Panc1 (cell line): Measurements from ENCODE around the gene ADGRB3. TPM values are rescaled to one million over a fixed set of nuclear protein-coding genes. Genes with fewer than 3 reads are reported as not detected.

ENCODE experiments used
- ATAC-seq: fragments of 200-7000 bp; cut with Tn5 transposase; 2 replicates; pipeline ENCODE4 v1.9.1; 2020; ENCODE audit warnings: mild to moderate bottlenecking, moderate library complexity
- BruUV-seq: library from RNA; stranded (reverse); fragments of 400-500 nt; replicated peaks from 2 replicates; lab custom pipeline; 2021; lab: Mats Ljungman, UMichigan
- CTCF ChIA-PET: fragments of 300-600 bp; sonication (Branson Sonifier 250); formaldehyde crosslinking; loops from one replicate; lab custom pipeline; 2022; ENCODE audit warnings: antibody characterized with exemption; lab: Charles Lee
- POLR2A ChIA-PET: fragments of 300-600 bp; sonication (Branson Sonifier 250); formaldehyde crosslinking; loops from one replicate; lab custom pipeline; 2022; ENCODE audit warnings: antibody characterized with exemption; lab: Charles Lee
- DNase-seq: peaks from one replicate; pipeline ENCODE4 v3.0.0-alpha.2; 2010; ENCODE audit warnings: low read depth, low spot score
- H3K27ac ChIP-seq: 2 replicates; pipeline ENCODE4 v1.5.1; 2011; ENCODE audit warnings: mild to moderate bottlenecking, low read length, inconsistent platforms
- H3K27me3 ChIP-seq: fragments of 200-500 bp; sonication (Bioruptor generic); 2 replicates; pipeline ENCODE4 v1.6.0; 2014; ENCODE audit warnings: low read length, inconsistent platforms; ENCODE audit not compliant: control insufficient read depth, insufficient read depth
- H3K36me3 ChIP-seq: fragments of 200-500 bp; sonication (Bioruptor generic); 2 replicates; pipeline ENCODE4 v1.5.1; 2014; ENCODE audit warnings: inconsistent platforms, mild to moderate bottlenecking, low read length, moderate library complexity; ENCODE audit not compliant: control insufficient read depth, insufficient read depth
- H3K4me1 ChIP-seq: 2 replicates; pipeline ENCODE4 v1.5.1; 2011; ENCODE audit warnings: inconsistent platforms, mild to moderate bottlenecking, low read length, moderate library complexity; ENCODE audit not compliant: control insufficient read depth, insufficient read depth
- H3K4me3 ChIP-seq, 2 experiments: 2 replicates each; pipeline ENCODE4 v1.5.1; 2011 to 2012; ENCODE audit warnings: low read depth in 2 of 2, low read length in 2 of 2, mild to moderate bottlenecking in 2 of 2, inconsistent platforms in 1 of 2, moderate library complexity in 1 of 2
- H3K9me3 ChIP-seq: fragments of 200-500 bp; sonication (Bioruptor generic); 2 replicates; pipeline ENCODE4 v1.5.1; 2014; ENCODE audit warnings: low read depth, mild to moderate bottlenecking, inconsistent platforms, low read length, moderate library complexity; ENCODE audit not compliant: control insufficient read depth, insufficient read depth
- CTCF ChIP-seq: fragments of 450-650 bp; IDR thresholded peaks from 2 replicates; pipeline ENCODE4 v1.5.1; 2017; ENCODE audit warnings: mild to moderate bottlenecking
- POLR2AphosphoS5 ChIP-seq: IDR thresholded peaks from 2 replicates; pipeline ENCODE4 v1.6.1; 2012; ENCODE audit warnings: mild to moderate bottlenecking, low read depth, low read length, moderate library complexity
- REST ChIP-seq, 2 experiments: IDR thresholded peaks; 2 replicates each; pipeline ENCODE4 v1.6.1; 2011 to 2012; ENCODE audit warnings: low read depth in 2 of 2, control low read depth in 1 of 2, low read length in 1 of 2, mild to moderate bottlenecking in 1 of 2, moderate library complexity in 1 of 2; ENCODE audit not compliant: insufficient read depth in 1 of 2
- SIN3A ChIP-seq: IDR thresholded peaks from 2 replicates; pipeline ENCODE4 v1.6.1; 2012; ENCODE audit warnings: low read depth, mild to moderate bottlenecking, low read length, moderate library complexity, borderline replicate concordance; ENCODE audit not compliant: insufficient read depth
- TCF7L2 ChIP-seq: IDR thresholded peaks from 2 replicates; pipeline ENCODE4 v1.6.1; 2011; ENCODE audit warnings: mild to moderate bottlenecking, low read depth, low read length, inconsistent platforms
- in situ Hi-C: cut with HindIII; loops from 2 replicates; pipeline ENCODE4 v1.10.0; 2016; ENCODE audit warnings: low sequenced_read_pairs, low pct_unique_long_range_greater_than_20kb
- intact Hi-C: fragments of 100-400 bp; cut with micrococcal nuclease; formaldehyde crosslinking; loops from one replicate; pipeline ENCODE4 v1.10.0; 2022; ENCODE audit not compliant: unreplicated experiment
- total RNA-seq: library from RNA; stranded (reverse); gene quantifications from one replicate; pipeline ENCODE4 v1.2.1, GENCODE V29; 2021; ENCODE audit not compliant: unreplicated experiment

Gene ADGRB3
- total RNA-seq, 1 experiment from 2014 or later: 0.10 TPM

- Histone ChIP-seq H3K27me3 (no peaks in the 10 kb centered on the region), H3K9me3 (no peaks in the 10 kb centered on the region), H3K27ac (no peak overlapping the region), H3K4me1 (no peaks in the 10 kb centered on the region), H3K4me3 (no peak overlapping the region), H3K36me3 (no peaks in the 10 kb centered on the region)
- no TSS peak for BruUV-seq
- ATAC-seq: no peak
- ChIA-PET POLR2A (interaction anchor here (0.6 kb wide), 1 partner anchor 17 kb away, joined by 3 read pairs; no protein-coding TSS in a partner anchor), CTCF (no interaction called here)
- in situ Hi-C loops: no loop called here
- intact Hi-C loops: no loop called here
- TF ChIP-seq POLR2AphosphoS5 (no peak), TCF7L2 (no peak), SIN3A (no peak), REST (IDR thresholded peaks at IDR 0.05; ENCODE audit: insufficient read depth in 1 of 2, low read depth in 2 of 2, low read length in 1 of 2) (no peak), CTCF (no peak)
- no peak for DNase-seq
Observed at GRCh38 chr6:68653074-68653705, 18.1 kb downstream of the ADGRB3 start.

- ChIA-PET POLR2A (no interaction called here), CTCF (no interaction called here)
- intact Hi-C loops (no loop called here), in situ Hi-C loops (no loop called here)
- ATAC-seq: no peak
- no peak overlapping the region for H3K27ac ChIP-seq
- no peaks in the 10 kb centered on the region for H3K36me3 ChIP-seq
- no peaks in the 10 kb centered on the region for H3K27me3 ChIP-seq
- no peak for TF ChIP-seq REST (IDR thresholded peaks at IDR 0.05; ENCODE audit: insufficient read depth in 1 of 2, low read depth in 2 of 2, low read length in 1 of 2)
- no peak for TF ChIP-seq CTCF
- no peak for TF ChIP-seq TCF7L2
- TF ChIP-seq POLR2AphosphoS5: no peak
- TF ChIP-seq SIN3A: no peak
- no peak overlapping the region for H3K4me3 ChIP-seq
- H3K9me3 ChIP-seq: no peaks in the 10 kb centered on the region
- no peaks in the 10 kb centered on the region for H3K4me1 ChIP-seq
- no TSS peak for BruUV-seq
- DNase-seq: no peak
Observed at GRCh38 chr6:68653706-68654089, 18.6 kb downstream of the ADGRB3 start.
